ENCODE data around the gene CELF1.

DNA sequence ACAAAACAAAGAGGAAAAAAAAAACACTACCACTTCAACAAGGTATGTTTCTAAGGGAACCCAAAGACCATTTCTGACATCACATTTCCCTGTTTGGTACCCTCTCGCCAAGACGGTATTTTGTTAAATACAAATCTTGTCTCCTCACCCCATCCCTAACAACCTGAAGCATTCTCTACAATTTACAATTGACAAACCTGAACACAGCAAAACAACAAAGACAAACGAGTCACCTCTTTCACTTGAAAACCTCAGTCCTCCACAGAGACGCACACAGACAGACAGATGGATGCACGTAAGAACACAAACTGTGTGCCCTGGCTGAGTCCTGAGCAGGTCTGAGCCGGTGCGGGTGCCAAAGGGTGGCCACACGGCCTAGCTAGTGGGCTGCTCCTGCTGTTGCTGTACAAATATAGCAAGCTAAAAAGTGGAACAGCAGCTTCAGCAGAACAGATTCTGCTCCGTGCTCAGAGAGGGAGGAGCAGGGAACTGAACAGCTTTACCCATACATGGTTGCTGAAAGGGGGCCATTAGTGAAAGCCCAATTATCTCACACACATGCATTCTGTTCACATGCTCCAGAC, 28.5 kb downstream of the CELF1 start:
- no peak for TF ChIP-seq EZH2 (IDR thresholded peaks at IDR 0.05; ENCODE audit: low read depth, unreplicated experiment)
- TF ChIP-seq, protein P1, sequence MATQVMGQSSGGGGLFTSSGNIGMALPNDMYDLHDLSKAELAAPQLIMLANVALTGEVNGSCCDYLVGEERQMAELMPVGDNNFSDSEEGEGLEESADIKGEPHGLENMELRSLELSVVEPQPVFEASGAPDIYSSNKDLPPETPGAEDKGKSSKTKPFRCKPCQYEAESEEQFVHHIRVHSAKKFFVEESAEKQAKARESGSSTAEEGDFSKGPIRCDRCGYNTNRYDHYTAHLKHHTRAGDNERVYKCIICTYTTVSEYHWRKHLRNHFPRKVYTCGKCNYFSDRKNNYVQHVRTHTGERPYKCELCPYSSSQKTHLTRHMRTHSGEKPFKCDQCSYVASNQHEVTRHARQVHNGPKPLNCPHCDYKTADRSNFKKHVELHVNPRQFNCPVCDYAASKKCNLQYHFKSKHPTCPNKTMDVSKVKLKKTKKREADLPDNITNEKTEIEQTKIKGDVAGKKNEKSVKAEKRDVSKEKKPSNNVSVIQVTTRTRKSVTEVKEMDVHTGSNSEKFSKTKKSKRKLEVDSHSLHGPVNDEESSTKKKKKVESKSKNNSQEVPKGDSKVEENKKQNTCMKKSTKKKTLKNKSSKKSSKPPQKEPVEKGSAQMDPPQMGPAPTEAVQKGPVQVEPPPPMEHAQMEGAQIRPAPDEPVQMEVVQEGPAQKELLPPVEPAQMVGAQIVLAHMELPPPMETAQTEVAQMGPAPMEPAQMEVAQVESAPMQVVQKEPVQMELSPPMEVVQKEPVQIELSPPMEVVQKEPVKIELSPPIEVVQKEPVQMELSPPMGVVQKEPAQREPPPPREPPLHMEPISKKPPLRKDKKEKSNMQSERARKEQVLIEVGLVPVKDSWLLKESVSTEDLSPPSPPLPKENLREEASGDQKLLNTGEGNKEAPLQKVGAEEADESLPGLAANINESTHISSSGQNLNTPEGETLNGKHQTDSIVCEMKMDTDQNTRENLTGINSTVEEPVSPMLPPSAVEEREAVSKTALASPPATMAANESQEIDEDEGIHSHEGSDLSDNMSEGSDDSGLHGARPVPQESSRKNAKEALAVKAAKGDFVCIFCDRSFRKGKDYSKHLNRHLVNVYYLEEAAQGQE (IDR thresholded peaks at IDR 0.05; ENCODE audit: unreplicated experiment): no peak

Data from GM23338 (cell line).